ENCODE data around the gene FUT8. TPM values are rescaled to one million over a fixed set of nuclear protein-coding genes. Genes with fewer than 3 reads are reported as not detected.

FUT8 gene
- total RNA-seq, 1 experiment from 2014 or later: 129 TPM

GRCh38 chr14:65718629-65719028, 306.1 kb downstream of the FUT8 start:
- Mint-ChIP-seq H3K36me3 (ENCODE audit: insufficient read depth, unreplicated experiment) (peaks cover 17% of the 10 kb centered on the region), H3K27me3 (ENCODE audit: unreplicated experiment) (no peaks in the 10 kb centered on the region), H3K9me3 (ENCODE audit: low read depth, unreplicated experiment) (peaks cover 21% of the 10 kb centered on the region), H3K4me1 (ENCODE audit: low read depth, unreplicated experiment) (no peaks in the 10 kb centered on the region), H3K4me3 (ENCODE audit: low read depth, unreplicated experiment) (no peak overlapping the region), H3K27ac (ENCODE audit: unreplicated experiment) (no peak overlapping the region)
- no peak for TF ChIP-seq CTCF (IDR thresholded peaks at IDR 0.05; ENCODE audit: unreplicated experiment)
- intact Hi-C loops (cut with micrococcal nuclease; ENCODE audit: unreplicated experiment): no loop called here
- BruUV-seq (replicated peaks): no TSS peak
- DNase-seq: no peak
- CTCF ChIA-PET: no interaction called here

GRCh38 chr14:65720171-65720570, 307.6 kb downstream of the FUT8 start:
- Mint-ChIP-seq H3K4me3 (ENCODE audit: low read depth, unreplicated experiment) (no peak overlapping the region), H3K27ac (ENCODE audit: unreplicated experiment) (no peak overlapping the region), H3K27me3 (ENCODE audit: unreplicated experiment) (no peaks in the 10 kb centered on the region), H3K36me3 (ENCODE audit: insufficient read depth, unreplicated experiment) (peaks cover 17% of the 10 kb centered on the region), H3K4me1 (ENCODE audit: low read depth, unreplicated experiment) (no peaks in the 10 kb centered on the region), H3K9me3 (ENCODE audit: low read depth, unreplicated experiment) (peaks cover 17% of the 10 kb centered on the region)
- no TSS peak for BruUV-seq (replicated peaks)
- CTCF ChIA-PET: no interaction called here
- intact Hi-C loops (cut with micrococcal nuclease; ENCODE audit: unreplicated experiment): no loop called here
- TF ChIP-seq CTCF (IDR thresholded peaks at IDR 0.05; ENCODE audit: unreplicated experiment): no peak
- no peak for DNase-seq

- Mint-ChIP-seq H3K4me3 (ENCODE audit: low read depth, unreplicated experiment) (no peak overlapping the region), H3K27ac (ENCODE audit: unreplicated experiment) (no peak overlapping the region), H3K27me3 (ENCODE audit: unreplicated experiment) (no peaks in the 10 kb centered on the region), H3K36me3 (ENCODE audit: insufficient read depth, unreplicated experiment) (peaks cover 17% of the 10 kb centered on the region), H3K9me3 (ENCODE audit: low read depth, unreplicated experiment) (peaks cover 13% of the 10 kb centered on the region), H3K4me1 (ENCODE audit: low read depth, unreplicated experiment) (no peaks in the 10 kb centered on the region)
- intact Hi-C loops (cut with micrococcal nuclease; ENCODE audit: unreplicated experiment): no loop called here
- BruUV-seq (replicated peaks): no TSS peak
- no peak for DNase-seq
- CTCF ChIA-PET: interaction anchor here (0.7 kb wide), 1 partner anchor 46 kb away, joined by 3 read pairs; no protein-coding TSS in a partner anchor
- no peak for TF ChIP-seq CTCF (IDR thresholded peaks at IDR 0.05; ENCODE audit: unreplicated experiment)
These were observed 308.2 kb downstream of the FUT8 start for GRCh38 chr14:65720743-65721142.

GRCh38 chr14:65723348-65723747, 310.8 kb downstream of the FUT8 start:
- CTCF ChIA-PET: no interaction called here
- H3K27me3 Mint-ChIP-seq (ENCODE audit: unreplicated experiment): no peaks in the 10 kb centered on the region
- no peak for DNase-seq
- H3K4me1 Mint-ChIP-seq (ENCODE audit: low read depth, unreplicated experiment): peaks cover 8% of the 10 kb centered on the region
- H3K27ac Mint-ChIP-seq (ENCODE audit: unreplicated experiment): no peak overlapping the region
- intact Hi-C loops (cut with micrococcal nuclease; ENCODE audit: unreplicated experiment): no loop called here
- no peak for TF ChIP-seq CTCF (IDR thresholded peaks at IDR 0.05; ENCODE audit: unreplicated experiment)
- no TSS peak for BruUV-seq (replicated peaks)
- no peak overlapping the region for H3K4me3 Mint-ChIP-seq (ENCODE audit: low read depth, unreplicated experiment)
- H3K36me3 Mint-ChIP-seq (ENCODE audit: insufficient read depth, unreplicated experiment): peaks cover 32% of the 10 kb centered on the region
- H3K9me3 Mint-ChIP-seq (ENCODE audit: low read depth, unreplicated experiment): peaks cover 11% of the 10 kb centered on the region

Measured in Calu3 (cell line).